Measurements from ENCODE around the gene RTL5. TPM values are rescaled to one million over a fixed set of nuclear protein-coding genes. Genes with fewer than 3 reads are reported as not detected.

The RTL5 gene
- total RNA-seq, 2 experiments from 2014 or later, result 0.18 to 0.31 TPM

GRCh38 chrX:72100824-72101351, 30.8 kb downstream of the RTL5 start:
- Mint-ChIP-seq H3K27ac (no peak overlapping the region), H3K27me3 (peaks cover 32% of the 10 kb centered on the region), H3K9me3 (no peaks in the 10 kb centered on the region), H3K4me1 (ENCODE audit: low read depth) (peaks cover 44% of the 10 kb centered on the region), H3K36me3 (ENCODE audit: low read depth) (no peaks in the 10 kb centered on the region), H3K4me3 (no peak overlapping the region)
- ChIA-PET CTCF (interaction anchor here (1.4 kb wide), 1 partner anchor 20 kb away, joined by 4 read pairs; no protein-coding TSS in a partner anchor), POLR2A (interaction anchor here (1.1 kb wide), 1 partner anchor 80 kb away, joined by 4 read pairs; no protein-coding TSS in a partner anchor)
- intact Hi-C loops (cut with micrococcal nuclease), result loop anchor here (10.0 kb wide), 1 partner anchor 64 kb away; no protein-coding TSS in a partner anchor
- ATAC-seq (peak; percentile 73), DNase-seq (peak; percentile 83)
- no peak for TF ChIP-seq CTCF (IDR thresholded peaks at IDR 0.05)

DNA sequence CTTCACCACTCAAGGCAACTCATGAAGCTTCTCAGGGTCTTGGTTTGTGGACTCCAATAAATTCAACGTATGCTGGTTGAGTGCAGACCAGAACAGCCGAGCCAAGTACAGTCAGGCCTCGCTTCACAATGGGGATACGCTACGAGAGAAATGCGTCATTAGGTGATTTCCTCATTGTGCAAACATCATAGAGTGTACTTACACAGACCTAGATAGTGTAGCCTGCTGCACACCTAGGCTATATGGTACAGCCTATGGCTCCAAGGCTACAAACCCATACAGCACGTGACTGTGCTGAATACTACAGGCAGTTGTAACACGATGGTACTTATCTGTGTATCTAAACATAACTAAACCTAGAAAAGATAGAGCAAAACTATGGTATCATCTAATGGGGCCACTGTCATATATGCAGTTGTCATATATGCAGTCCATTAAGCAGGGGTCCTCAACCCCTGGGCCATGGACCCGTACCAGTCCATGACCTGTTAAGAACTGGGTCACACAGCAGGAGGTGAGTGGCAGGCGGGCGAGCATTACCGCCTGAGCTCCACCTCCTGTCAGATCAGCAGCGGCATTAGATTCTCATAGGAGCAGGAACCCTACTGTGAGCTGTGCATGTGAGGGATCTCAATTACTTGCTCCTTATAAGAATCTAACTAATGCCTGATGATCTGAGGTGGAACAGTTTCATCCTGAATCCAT, 31.5 kb downstream of the RTL5 start:
- Mint-ChIP-seq H3K27ac (no peak overlapping the region), H3K4me1 (ENCODE audit: low read depth) (peaks cover 42% of the 10 kb centered on the region), H3K27me3 (peaks cover 32% of the 10 kb centered on the region), H3K9me3 (no peaks in the 10 kb centered on the region), H3K36me3 (ENCODE audit: low read depth) (no peaks in the 10 kb centered on the region), H3K4me3 (no peak overlapping the region)
- intact Hi-C loops (cut with micrococcal nuclease), result loop anchor here (10.0 kb wide), 1 partner anchor 65 kb away; no protein-coding TSS in a partner anchor
- ChIA-PET POLR2A (interaction anchor here (0.6 kb wide), 1 partner anchor 83 kb away, joined by 3 read pairs; no protein-coding TSS in a partner anchor), CTCF (interaction anchor here (1.2 to 1.4 kb wide), 3 partner anchors 21 to 81 kb away, joined by 4 read pairs; no protein-coding TSS in a partner anchor)
- DNase-seq, result no peak
- no peak for ATAC-seq
- TF ChIP-seq CTCF (IDR thresholded peaks at IDR 0.05), result no peak

GRCh38 chrX:72097098-72097497, 34.6 kb downstream of the RTL5 start:
- intact Hi-C loops (cut with micrococcal nuclease), result no loop called here
- ATAC-seq, result no peak

GRCh38 chrX:72095370-72095769, 36.3 kb downstream of the RTL5 start:
- CTCF ChIA-PET, result no interaction called here
- no peak for TF ChIP-seq CTCF (IDR thresholded peaks at IDR 0.05)
- no peak overlapping the region for H3K27ac Mint-ChIP-seq
- no peak overlapping the region for H3K4me3 Mint-ChIP-seq
- ATAC-seq (no peak), DNase-seq (no peak)
- POLR2A ChIA-PET, result no interaction called here
- peaks cover 18% of the 10 kb centered on the region for H3K27me3 Mint-ChIP-seq
- H3K36me3 Mint-ChIP-seq (ENCODE audit: low read depth), result no peaks in the 10 kb centered on the region
- intact Hi-C loops (cut with micrococcal nuclease), result no loop called here
- no peaks in the 10 kb centered on the region for H3K9me3 Mint-ChIP-seq
- H3K4me1 Mint-ChIP-seq (ENCODE audit: low read depth), result peaks cover 13% of the 10 kb centered on the region

More at GRCh38 chrX:72097098-72097497, 34.6 kb downstream of the RTL5 start:
- no peak for DNase-seq
- H3K36me3 Mint-ChIP-seq (ENCODE audit: low read depth), result no peaks in the 10 kb centered on the region
- no peaks in the 10 kb centered on the region for H3K9me3 Mint-ChIP-seq
- H3K4me3 Mint-ChIP-seq, result no peak overlapping the region
- H3K27me3 Mint-ChIP-seq, result peaks cover 21% of the 10 kb centered on the region
- ChIA-PET POLR2A (no interaction called here), CTCF (no interaction called here)
- peaks cover 31% of the 10 kb centered on the region for H3K4me1 Mint-ChIP-seq (ENCODE audit: low read depth)
- TF ChIP-seq CTCF (IDR thresholded peaks at IDR 0.05), result no peak
- H3K27ac Mint-ChIP-seq, result no peak overlapping the region

DNA sequence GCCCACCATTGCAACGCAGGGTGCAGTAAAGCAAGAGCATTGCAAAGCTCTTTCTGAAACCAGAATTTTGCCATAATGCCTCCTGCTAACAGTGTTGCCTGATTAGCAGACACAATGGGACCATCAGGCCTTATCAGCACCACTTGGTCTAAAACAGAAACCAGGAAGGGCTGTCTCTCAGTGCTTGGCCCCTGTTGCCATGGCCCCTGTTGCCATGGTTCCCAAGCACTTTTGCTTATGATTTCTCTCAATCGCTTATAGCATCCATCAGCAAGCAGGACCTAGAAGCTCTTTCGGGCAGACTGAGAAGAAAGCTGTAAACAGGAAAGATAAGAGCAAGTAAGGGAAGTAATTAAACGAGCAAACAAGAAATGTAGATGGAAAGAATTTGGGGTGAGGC, 36.8 kb downstream of the RTL5 start:
- POLR2A ChIA-PET, result no interaction called here
- ATAC-seq (peak; percentile 53), DNase-seq (peak; percentile 59)
- TF ChIP-seq CTCF (IDR thresholded peaks at IDR 0.05), result no peak
- Mint-ChIP-seq H3K36me3 (ENCODE audit: low read depth) (no peaks in the 10 kb centered on the region), H3K9me3 (no peaks in the 10 kb centered on the region), H3K27ac (no peak overlapping the region), H3K27me3 (peaks cover 14% of the 10 kb centered on the region), H3K4me3 (no peak overlapping the region), H3K4me1 (ENCODE audit: low read depth) (peaks cover 9% of the 10 kb centered on the region)
- intact Hi-C loops (cut with micrococcal nuclease), result no loop called here
- CTCF ChIA-PET, result interaction anchor here (0.7 kb wide), 1 partner anchor 11 kb away, joined by 3 read pairs; no protein-coding TSS in a partner anchor
